SK-N-SH (cell line): Measurements from ENCODE around the gene HUS1. TPM values are rescaled to one million over a fixed set of nuclear protein-coding genes. Genes with fewer than 3 reads are reported as not detected.

Experiments
- CTCF ChIA-PET: fragments of 300-600, 350-600 bp; formaldehyde crosslinking; extraction: SDS; loops from one replicate; lab custom pipeline; 2021; lab: Yijun Ruan, JAX
- POLR2A ChIA-PET: fragments of 350-600 bp; sonication (Branson Sonifier 250); formaldehyde crosslinking; extraction: SDS; loops from one replicate; lab custom pipeline; 2020; ENCODE audit warnings: antibody characterized with exemption, inconsistent platforms; lab: Yijun Ruan, JAX
- DNase-seq: peaks from one replicate; pipeline ENCODE4 v3.0.0; 2012
- H2AFZ ChIP-seq: fragments of 200-600 bp; sonication (generic); 2 replicates; pipeline ENCODE4 v1.8.1; 2016; ENCODE audit warnings: antibody characterized with exemption, mild to moderate bottlenecking, low read depth
- H3F3A ChIP-seq: fragments of 200-600 bp; sonication (generic); replicated peaks from 2 replicates; pipeline ENCODE3; 2016; ENCODE audit warnings: antibody characterized with exemption, mild to moderate bottlenecking; ENCODE audit not compliant: insufficient read depth
- H3K27ac ChIP-seq, 2 experiments: fragments of 200-500 bp in 1 of 2; fragments of 200-600 bp in 1 of 2; sonication (Bioruptor generic) in 1 of 2; sonication (generic), shearing (Covaris generic) in 1 of 2; 2 replicates each; pipeline versions ENCODE4 v1.5.1 to v1.6.1; 2014 to 2016; ENCODE audit warnings: low read depth in 2 of 2, inconsistent platforms in 1 of 2, low read length in 1 of 2, mild to moderate bottlenecking in 1 of 2, mixed read lengths in 1 of 2
- H3K27me3 ChIP-seq: fragments of 200-600 bp; sonication (generic), shearing (Covaris generic); 2 replicates; pipeline ENCODE4 v1.6.1; 2016; ENCODE audit warnings: mixed run types; ENCODE audit not compliant: insufficient read depth
- H3K36me3 ChIP-seq, 2 experiments: fragments of 200-500 bp in 1 of 2; fragments of 200-600 bp in 1 of 2; sonication (Bioruptor generic) in 1 of 2; sonication (generic) in 1 of 2; replicated peaks in 1 of 2; 2 replicates each; pipeline versions ENCODE3 to v1.5.1; 2014 to 2016; ENCODE audit warnings: low read length in 1 of 2, mild to moderate bottlenecking in 1 of 2; ENCODE audit not compliant: insufficient read depth in 2 of 2, control insufficient read depth in 1 of 2
- H3K4me1 ChIP-seq, 2 experiments: fragments of 200-500 bp in 1 of 2; fragments of 200-600 bp in 1 of 2; sonication (Bioruptor generic) in 1 of 2; sonication (generic), shearing (Covaris generic) in 1 of 2; 2 replicates each; pipeline versions ENCODE4 v1.5.1 to v1.6.1; 2014 to 2016; ENCODE audit warnings: low read depth in 1 of 2, low read length in 1 of 2, mixed run types in 1 of 2; ENCODE audit not compliant: insufficient read depth in 2 of 2, control insufficient read depth in 1 of 2
- H3K4me2 ChIP-seq: fragments of 200-600 bp; sonication (generic), shearing (Covaris generic); 2 replicates; pipeline ENCODE4 v1.6.1; 2017; ENCODE audit warnings: mixed run types
- H3K4me3 ChIP-seq, 2 experiments: fragments of 200-500 bp in 1 of 2; fragments of 200-600 bp in 1 of 2; sonication (Bioruptor generic) in 1 of 2; sonication (generic), shearing (Covaris generic) in 1 of 2; 2 replicates each; pipeline versions ENCODE4 v1.5.1 to v1.8.1; 2014 to 2016; ENCODE audit warnings: low read depth in 2 of 2, inconsistent platforms in 1 of 2, low read length in 1 of 2, mild to moderate bottlenecking in 1 of 2, mixed read lengths in 1 of 2, moderate library complexity in 1 of 2
- H3K79me2 ChIP-seq: fragments of 200-600 bp; sonication (generic); 2 replicates; pipeline ENCODE4 v1.8.1; 2017; ENCODE audit warnings: mild to moderate bottlenecking; ENCODE audit not compliant: insufficient read depth
- H3K9ac ChIP-seq: fragments of 200-600 bp; sonication (generic); 2 replicates; pipeline ENCODE4 v1.6.1; 2017; ENCODE audit warnings: mixed run types
- H3K9me2 ChIP-seq: fragments of 200-600 bp; sonication (generic); 2 replicates; pipeline ENCODE4 v1.6.1; 2017; ENCODE audit warnings: mixed run types
- H3K9me3 ChIP-seq: fragments of 200-600 bp; sonication (generic); 2 replicates; pipeline ENCODE4 v1.6.1; 2017; ENCODE audit warnings: mixed run types, mild to moderate bottlenecking, moderate library complexity
- H4K20me1 ChIP-seq: fragments of 200-600 bp; sonication (generic); 2 replicates; pipeline ENCODE4 v1.6.1; 2017; ENCODE audit warnings: mild to moderate bottlenecking, mixed run types; ENCODE audit not compliant: insufficient read depth
- CHD2 ChIP-seq: fragments of 150-350 bp; IDR thresholded peaks from 2 replicates; pipeline ENCODE4 v1.6.1; 2018; ENCODE audit warnings: low read length; ENCODE audit not compliant: partially characterized antibody
- CTCF ChIP-seq: fragments of 200-600 bp; sonication (generic); IDR thresholded peaks from 2 replicates; pipeline ENCODE4 v1.6.1; 2017; ENCODE audit warnings: antibody characterized with exemption, mild to moderate bottlenecking, moderate library complexity
- ELF1 ChIP-seq: IDR thresholded peaks from 2 replicates; pipeline ENCODE4 v1.4.0; 2012
- EP300 ChIP-seq, 2 experiments: IDR thresholded peaks; 2 replicates each; pipeline versions ENCODE4 v1.4.0 to v1.6.1; 2012; ENCODE audit warnings: borderline replicate concordance in 1 of 2, low read depth in 1 of 2, low read length in 1 of 2
- FOSL2 ChIP-seq: IDR thresholded peaks from 2 replicates; pipeline ENCODE4 v1.4.0; 2012; ENCODE audit warnings: low read depth, mild to moderate bottlenecking, moderate library complexity, borderline replicate concordance
- GABPA ChIP-seq: IDR thresholded peaks from 2 replicates; pipeline ENCODE4 v1.4.0; 2012; ENCODE audit warnings: low read depth, mild to moderate bottlenecking
- IRF3 ChIP-seq: fragments of 150-350 bp; IDR thresholded peaks from 2 replicates; pipeline ENCODE4 v1.6.1; 2016; ENCODE audit warnings: mild to moderate bottlenecking, low read depth, low read length
- NRF1 ChIP-seq: IDR thresholded peaks from 2 replicates; pipeline ENCODE4 v1.6.1; 2012; ENCODE audit warnings: low read depth, mild to moderate bottlenecking, low read length
- RAD21 ChIP-seq: IDR thresholded peaks from 2 replicates; pipeline ENCODE4 v1.6.1; 2012; ENCODE audit warnings: mild to moderate bottlenecking, low read length
- RCOR1 ChIP-seq: fragments of 150-350 bp; IDR thresholded peaks from 2 replicates; pipeline ENCODE4 v1.6.1; 2017; ENCODE audit warnings: antibody characterized with exemption, low read length
- RFX5 ChIP-seq: IDR thresholded peaks from 2 replicates; pipeline ENCODE4 v1.6.1; 2012; ENCODE audit warnings: mild to moderate bottlenecking, improper control_type of control experiment, low read length
- SMC3 ChIP-seq: IDR thresholded peaks from 2 replicates; pipeline ENCODE4 v1.6.1; 2012; ENCODE audit warnings: low read depth, low read length, improper control_type of control experiment
- TAF1 ChIP-seq: IDR thresholded peaks from 2 replicates; pipeline ENCODE4 v1.6.1; 2012; ENCODE audit warnings: low read depth, mild to moderate bottlenecking, low read length, moderate library complexity, borderline replicate concordance
- USF1 ChIP-seq: IDR thresholded peaks from 2 replicates; pipeline ENCODE4 v1.4.0; 2012; ENCODE audit warnings: low read depth, borderline replicate concordance
- USF2 ChIP-seq: fragments of 150-350 bp; IDR thresholded peaks from 2 replicates; pipeline ENCODE4 v1.6.1; 2017; ENCODE audit warnings: antibody characterized with exemption, low read length, low read depth, borderline replicate concordance
- ZBTB33 ChIP-seq: IDR thresholded peaks from 2 replicates; pipeline ENCODE4 v1.4.0; 2012; ENCODE audit warnings: low read depth, borderline replicate concordance
- WGBS: methylation state at CpG from one replicate; pipeline ENCODE4 v1.1.6; 2017; ENCODE audit warnings: low lambda C conversion rate; 5-methylcytosine and 5-hydroxymethylcytosine counted together
- polyA plus RNA-seq, 3 experiments: library from polyadenylated mRNA; depleted of rRNA; stranded (reverse); fragments of >200 nt; gene quantifications; 2 replicates each; pipeline ENCODE4 v1.2.3, GENCODE V29; 2012

The HUS1 gene
- polyA plus RNA-seq, 1 of the 3 experiments (the other 2 are of a cell fraction) = 17.8 TPM

- TF ChIP-seq RFX5 = no peak
- no peak for TF ChIP-seq IRF3
- no peak for TF ChIP-seq ELF1
- no peak for TF ChIP-seq FOSL2
Observed at GRCh38 chr7:47937711-47938573, 41.5 kb downstream of the HUS1 start (continued).

GRCh38 chr7:47937065-47937687 lies 42.2 kb downstream of the HUS1 start:
- H4K20me1 ChIP-seq = no peaks in the 10 kb centered on the region
- H3K4me1 ChIP-seq = peaks cover 18 to 26% of the 10 kb centered on the region in 2 experiments
- no peak overlapping the region for H3K9ac ChIP-seq
- no peak overlapping the region for H3K27ac ChIP-seq
- no peaks in the 10 kb centered on the region for H3K9me3 ChIP-seq
- POLR2A ChIA-PET = no interaction called here
- H3K9me2 ChIP-seq = no peaks in the 10 kb centered on the region
- no peaks in the 10 kb centered on the region for H3K27me3 ChIP-seq
- DNase-seq = no peak
- TF ChIP-seq EP300 (IDR thresholded peaks at IDR 0.05; ENCODE audit: borderline replicate concordance in 1 of 2, low read depth in 1 of 2, low read length in 1 of 2) (no peak), ELF1 (no peak), USF2 (no peak), CHD2 (no peak), RCOR1 (no peak), ZBTB33 (no peak), RAD21 (no peak), NRF1 (no peak), GABPA (no peak), RFX5 (no peak), FOSL2 (no peak), SMC3 (no peak), USF1 (no peak), TAF1 (no peak), CTCF (no peak)
- TF ChIP-seq, all 33 proteins: peak for 0
- peaks cover 17% of the 10 kb centered on the region for H3F3A ChIP-seq
- H3K4me2 ChIP-seq = no peak overlapping the region
- CTCF ChIA-PET = interaction anchor here (1.0 to 6.5 kb wide), 8 partner anchors 8 to 173 kb away, joined by 3 to 39 read pairs (median 7); no protein-coding TSS in a partner anchor
- H3K4me3 ChIP-seq = no peak overlapping the region
- H3K36me3 ChIP-seq = no peaks in the 10 kb centered on the region
- H3K79me2 ChIP-seq = no peaks in the 10 kb centered on the region
- 89% methylated on average over 16 of the region's 17 CpGs for WGBS
- H2AFZ ChIP-seq = no peak overlapping the region
